Thoracic aorta (tissue), 2 donors: ENCODE measurements around the gene COPZ1. TPM values are rescaled to one million over a fixed set of nuclear protein-coding genes. Genes with fewer than 3 reads are reported as not detected.
A peak's percentile ranks its signal among the peaks of the same experiment; 100 is the strongest.
"Not testable (repeated sequence)": the region's sequence is repeated elsewhere in the genome, so short reads cannot be mapped to it uniquely, and the experiment has no call there.

Source experiments
- ATAC-seq: fragments of 150-250 bp; one replicate; pipeline ENCODE4 v1.8.0; 2017; ENCODE audit warnings: low read depth; ENCODE audit not compliant: insufficient number of reproducible peaks, low FRiP score
- DNase-seq: peaks from one replicate; pipeline ENCODE4 v3.0.0-alpha.2; 2020; ENCODE audit warnings: low spot score
- H3K27ac ChIP-seq, 2 donors: fragments of 200-600 bp; sonication (generic); 1 replicate in 1 of 2; 2 replicates in 1 of 2; pipeline ENCODE4 v1.5.1; 2016; ENCODE audit warnings: mild to moderate bottlenecking in 2 of 2, moderate library complexity in 2 of 2
- H3K27me3 ChIP-seq: fragments of 200-600 bp; sonication (generic); replicated peaks from 2 replicates; pipeline ENCODE4 v1.6.0; 2016; ENCODE audit warnings: mild to moderate bottlenecking; ENCODE audit not compliant: insufficient read depth
- H3K36me3 ChIP-seq: fragments of 200-600 bp; sonication (generic); one replicate; pipeline ENCODE4 v1.5.1; 2016
- H3K4me1 ChIP-seq, 2 donors: fragments of 200-600 bp; sonication (generic); 1 replicate in 1 of 2; 2 replicates in 1 of 2; pipeline versions ENCODE4 v1.5.1 to v1.6.0; 2016; ENCODE audit warnings: low read depth in 2 of 2, mild to moderate bottlenecking in 1 of 2; ENCODE audit not compliant: control insufficient read depth in 1 of 2
- H3K4me3 ChIP-seq: fragments of 200-600 bp; sonication (generic); 2 replicates; pipeline ENCODE4 v1.5.1; 2016; ENCODE audit warnings: mild to moderate bottlenecking
- H3K9me3 ChIP-seq: fragments of 200-600 bp; sonication (generic); 2 replicates; pipeline ENCODE4 v1.5.1; 2016
- CTCF ChIP-seq: fragments of 200-600 bp; sonication (generic); IDR thresholded peaks from one replicate; pipeline ENCODE4 v1.5.1; 2019; ENCODE audit warnings: antibody characterized with exemption
- total RNA-seq, 2 donors: library from RNA; depleted of rRNA; stranded (reverse); fragments of >200 nt; gene quantifications; one replicate each; pipeline versions ENCODE4 v1.1.0 to v1.2.3, GENCODE V29; 2016

The COPZ1 gene
- total RNA-seq, 2 donors from 2014 or later, result 38.7 to 59.4 TPM

- DNase-seq (peak; percentile 97), ATAC-seq (peak; percentile 88)
- Histone ChIP-seq H3K27me3 (no peaks in the 10 kb centered on the region), H3K9me3 (no peaks in the 10 kb centered on the region), H3K36me3 (peaks cover 23% of the 10 kb centered on the region), H3K4me1 (peaks cover 46 to 56% of the 10 kb centered on the region in 2 donors), H3K4me3 (peak within 1 kb of the TSS; percentile 85), H3K27ac (peak within 1 kb of the TSS; percentile 95 to 96)
- no peak for TF ChIP-seq CTCF
Observed at GRCh38 chr12:54279632-54280467, 45.1 kb upstream of the COPZ1 start, which contains the start of gene CBX5. CBX5 (minus strand) TSS chr12:54280122; CDS start chr12:54257650, 22,472 bp downstream.

GRCh38 chr12:54280468-54281260 lies 44.3 kb upstream of the COPZ1 start, which contains the start of gene HNRNPA1:
HNRNPA1 (plus strand) TSS chr12:54280726; CDS start chr12:54280808, 82 bp downstream.
- Histone ChIP-seq H3K4me1 (peaks cover 46 to 62% of the 10 kb centered on the region in 2 donors), H3K27ac (peak within 1 kb of the TSS; percentile 95 to 96), H3K27me3 (no peaks in the 10 kb centered on the region), H3K36me3 (peaks cover 29% of the 10 kb centered on the region), H3K4me3 (peak within 1 kb of the TSS; percentile 85), H3K9me3 (no peaks in the 10 kb centered on the region)
- no peak for TF ChIP-seq CTCF
- DNase-seq (peak; percentile 94), ATAC-seq (peak; percentile 98)

- H3K27me3 ChIP-seq, ATAC-seq, H3K9me3 ChIP-seq, DNase-seq: not testable (repeated sequence)
- Histone ChIP-seq H3K36me3 (peaks cover 34% of the 10 kb centered on the region), H3K4me1 (peaks cover 46 to 66% of the 10 kb centered on the region in 2 donors), H3K4me3 (peak overlapping the region; percentile 85), H3K27ac (peak overlapping the region; percentile 95 to 96)
Observed at GRCh38 chr12:54281261-54281638, 43.7 kb upstream of the COPZ1 start.

- not testable (repeated sequence) for H3K27me3 ChIP-seq, H3K9me3 ChIP-seq, ATAC-seq, DNase-seq
- Histone ChIP-seq H3K27ac (peak overlapping the region; percentile 95 to 96), H3K4me1 (peaks cover 46 to 69% of the 10 kb centered on the region in 2 donors), H3K36me3 (peaks cover 38% of the 10 kb centered on the region), H3K4me3 (peak overlapping the region; percentile 85)
Observed at GRCh38 chr12:54281694-54282093, 43.2 kb upstream of the COPZ1 start.

GRCh38 chr12:54282949-54283593 lies 41.9 kb upstream of the COPZ1 start:
- peak overlapping the region; percentile 85 for H3K4me3 ChIP-seq
- no peak for DNase-seq
- peaks cover 36 to 61% of the 10 kb centered on the region in 2 donors for H3K4me1 ChIP-seq
- no peaks in the 10 kb centered on the region for H3K9me3 ChIP-seq
- peaks cover 50% of the 10 kb centered on the region for H3K36me3 ChIP-seq
- no peak for ATAC-seq
- H3K27me3 ChIP-seq, result no peaks in the 10 kb centered on the region
- H3K27ac ChIP-seq, result no peak overlapping the region
- TF ChIP-seq CTCF, result no peak

DNA sequence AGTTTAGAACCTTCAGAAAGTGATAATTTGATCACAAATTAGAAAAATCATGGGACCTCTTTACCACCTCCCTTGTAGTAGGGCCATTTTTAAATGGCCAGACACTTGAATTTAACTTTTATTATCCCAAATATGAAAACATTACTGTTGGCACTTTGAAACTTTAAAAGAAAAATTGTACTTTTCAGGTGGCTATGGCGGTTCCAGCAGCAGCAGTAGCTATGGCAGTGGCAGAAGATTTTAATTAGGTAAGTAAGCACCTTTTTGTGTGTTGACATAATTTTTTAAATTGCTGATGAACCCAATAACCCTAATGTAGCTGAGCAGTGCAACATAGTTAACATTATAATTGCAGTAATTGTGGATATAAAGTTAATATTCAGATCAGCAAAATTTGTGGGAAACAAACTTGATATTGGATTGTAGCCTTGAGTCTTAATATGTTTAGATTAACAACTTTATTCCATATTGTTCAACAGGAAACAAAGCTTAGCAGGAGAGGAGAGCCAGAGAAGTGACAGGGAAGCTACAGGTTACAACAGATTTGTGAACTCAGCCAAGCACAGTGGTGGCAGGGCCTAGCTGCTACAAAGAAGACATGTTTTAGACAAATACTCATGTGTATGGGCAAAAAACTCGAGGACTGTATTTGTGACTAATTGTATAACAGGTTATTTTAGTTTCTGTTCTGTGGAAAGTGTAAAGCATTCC lies 40.7 kb upstream of the COPZ1 start:
- peaks cover 29 to 51% of the 10 kb centered on the region in 2 donors for H3K4me1 ChIP-seq
- peak overlapping the region; percentile 85 for H3K4me3 ChIP-seq
- H3K36me3 ChIP-seq, result peaks cover 50% of the 10 kb centered on the region

More for the DNA sequence above, 40.7 kb upstream of the COPZ1 start:
- H3K27ac ChIP-seq, ATAC-seq, H3K27me3 ChIP-seq, DNase-seq, H3K9me3 ChIP-seq: not testable (repeated sequence)
